Natural killer cell (primary cell): ENCODE results near the gene AMTN. TPM values are rescaled to one million over a fixed set of nuclear protein-coding genes. Genes with fewer than 3 reads are reported as not detected.

ENCODE experiments used
- ATAC-seq, 3 donors: fragments of 150-1000 bp in 2 of 3; fragments of 200-7000 bp in 1 of 3; cut with Tn5 transposase; 1 replicate in 1 of 3; 2 replicates in 2 of 3; pipeline ENCODE4 v1.10.0; 2021; ENCODE audit warnings: mild to moderate bottlenecking in 2 of 3, moderate library complexity in 2 of 3
- DNase-seq, 2 donors: peaks; one replicate each; pipeline versions ENCODE4 v3.0.0 to v3.0.0-alpha.2; 2013 to 2021; ENCODE audit warnings: mixed read lengths in 1 of 2
- H3K27ac ChIP-seq: one replicate; pipeline ENCODE4 v1.5.1; 2013; ENCODE audit warnings: mild to moderate bottlenecking, low read length
- H3K27me3 ChIP-seq: one replicate; pipeline ENCODE4 v1.6.1; 2013; ENCODE audit warnings: low read length; ENCODE audit not compliant: control insufficient read depth, insufficient read depth
- H3K36me3 ChIP-seq: one replicate; pipeline ENCODE4 v1.6.1; 2013; ENCODE audit warnings: low read length; ENCODE audit not compliant: control insufficient read depth, insufficient read depth
- H3K4me1 ChIP-seq: one replicate; pipeline ENCODE4 v1.6.1; 2013; ENCODE audit warnings: low read length; ENCODE audit not compliant: control insufficient read depth, insufficient read depth
- H3K4me3 ChIP-seq: one replicate; pipeline ENCODE4 v1.5.1; 2013; ENCODE audit warnings: low read length
- H3K9me3 ChIP-seq: one replicate; pipeline ENCODE4 v1.6.1; 2013; ENCODE audit warnings: low read length; ENCODE audit not compliant: control insufficient read depth, insufficient read depth
- H3K27ac Mint-ChIP-seq, 2 donors: one replicate each; pipeline ENCODE4 v1.8.0; 2022; ENCODE audit warnings: mild to moderate bottlenecking in 2 of 2, mixed read lengths in 2 of 2, moderate library complexity in 1 of 2
- H3K27me3 Mint-ChIP-seq, 2 donors: one replicate each; pipeline ENCODE4 v1.8.0; 2022; ENCODE audit warnings: low read depth in 2 of 2, mixed read lengths in 2 of 2
- H3K36me3 Mint-ChIP-seq: one replicate; pipeline ENCODE4 v1.8.0; 2022; ENCODE audit warnings: mixed read lengths
- H3K4me1 Mint-ChIP-seq, 2 donors: one replicate each; pipeline ENCODE4 v1.8.0; 2022; ENCODE audit warnings: mixed read lengths in 2 of 2
- H3K4me3 Mint-ChIP-seq: one replicate; pipeline ENCODE4 v1.8.0; 2022; ENCODE audit warnings: mild to moderate bottlenecking, moderate library complexity, mixed read lengths
- H3K9me3 Mint-ChIP-seq, 2 donors: one replicate each; pipeline ENCODE4 v1.8.0; 2022; ENCODE audit warnings: mixed read lengths in 2 of 2
- WGBS: methylation state at CpG from one replicate; pipeline ENCODE4 v1.1.7; 2013; ENCODE audit warnings: missing lambda C conversion rate; ENCODE audit not compliant: insufficient coverage; 5-methylcytosine and 5-hydroxymethylcytosine counted together
- intact Hi-C: fragments of 100-400 bp; cut with micrococcal nuclease; formaldehyde crosslinking; loops from one replicate; pipeline ENCODE4 v1.14.2; 2022
- total RNA-seq, 4 donors: library from RNA; stranded (reverse); fragments of 120-200 nt in 1 of 4; gene quantifications; one replicate each; pipeline versions ENCODE4 v1.2.3 to v1.2.4, GENCODE V29; 2013 to 2022
- TF ChIP-seq, protein P1 (sequence below): fragments of 200-600 bp; IDR thresholded peaks from one replicate; pipeline ENCODE4 v1.8.0; 2022; ENCODE audit warnings: antibody characterized with exemption

Gene AMTN
- total RNA-seq, 3 donors from 2014 or later (not counting 1 experiment from before 2014, with no cell fraction given): not detected

DNA sequence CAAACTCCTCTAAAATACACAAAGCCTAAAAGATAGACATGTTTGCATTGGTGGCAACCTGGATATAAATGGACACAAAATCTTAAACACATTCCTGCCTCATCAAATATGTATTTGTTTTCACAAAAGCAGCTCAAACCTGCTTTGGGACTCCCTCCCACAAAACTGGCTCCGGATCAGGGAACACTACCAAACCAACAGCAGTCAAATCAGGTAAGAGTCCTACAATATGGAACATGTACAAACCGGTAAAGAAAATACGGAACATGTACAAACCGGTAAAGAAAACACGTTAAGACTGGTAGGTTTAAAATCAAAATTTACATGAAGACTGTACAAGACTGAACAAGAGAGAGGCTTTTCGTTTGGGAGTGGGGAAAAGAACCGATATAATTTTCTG, 4.3 kb downstream of the AMTN start:
- WGBS: 81% methylated on average over 7 of the region's 7 CpGs
- DNase-seq (no peak), ATAC-seq (no peak)
- H3K27ac Mint-ChIP-seq: no peak overlapping the region
- peaks cover 5 to 7% of the 10 kb centered on the region in 2 donors for H3K27me3 Mint-ChIP-seq
- intact Hi-C loops: no loop called here
- TF ChIP-seq, protein P1, sequence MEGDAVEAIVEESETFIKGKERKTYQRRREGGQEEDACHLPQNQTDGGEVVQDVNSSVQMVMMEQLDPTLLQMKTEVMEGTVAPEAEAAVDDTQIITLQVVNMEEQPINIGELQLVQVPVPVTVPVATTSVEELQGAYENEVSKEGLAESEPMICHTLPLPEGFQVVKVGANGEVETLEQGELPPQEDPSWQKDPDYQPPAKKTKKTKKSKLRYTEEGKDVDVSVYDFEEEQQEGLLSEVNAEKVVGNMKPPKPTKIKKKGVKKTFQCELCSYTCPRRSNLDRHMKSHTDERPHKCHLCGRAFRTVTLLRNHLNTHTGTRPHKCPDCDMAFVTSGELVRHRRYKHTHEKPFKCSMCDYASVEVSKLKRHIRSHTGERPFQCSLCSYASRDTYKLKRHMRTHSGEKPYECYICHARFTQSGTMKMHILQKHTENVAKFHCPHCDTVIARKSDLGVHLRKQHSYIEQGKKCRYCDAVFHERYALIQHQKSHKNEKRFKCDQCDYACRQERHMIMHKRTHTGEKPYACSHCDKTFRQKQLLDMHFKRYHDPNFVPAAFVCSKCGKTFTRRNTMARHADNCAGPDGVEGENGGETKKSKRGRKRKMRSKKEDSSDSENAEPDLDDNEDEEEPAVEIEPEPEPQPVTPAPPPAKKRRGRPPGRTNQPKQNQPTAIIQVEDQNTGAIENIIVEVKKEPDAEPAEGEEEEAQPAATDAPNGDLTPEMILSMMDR: no peak
- no peaks in the 10 kb centered on the region for H3K27me3 ChIP-seq
- no peak overlapping the region for H3K4me3 ChIP-seq
- H3K4me3 Mint-ChIP-seq: no peak overlapping the region
- no peaks in the 10 kb centered on the region for H3K36me3 Mint-ChIP-seq
- no peaks in the 10 kb centered on the region for H3K36me3 ChIP-seq
- H3K4me1 ChIP-seq: no peaks in the 10 kb centered on the region
- H3K9me3 Mint-ChIP-seq: no peaks in the 10 kb centered on the region
- no peaks in the 10 kb centered on the region for H3K4me1 Mint-ChIP-seq
- H3K9me3 ChIP-seq: no peaks in the 10 kb centered on the region
- H3K27ac ChIP-seq: no peak overlapping the region

DNA sequence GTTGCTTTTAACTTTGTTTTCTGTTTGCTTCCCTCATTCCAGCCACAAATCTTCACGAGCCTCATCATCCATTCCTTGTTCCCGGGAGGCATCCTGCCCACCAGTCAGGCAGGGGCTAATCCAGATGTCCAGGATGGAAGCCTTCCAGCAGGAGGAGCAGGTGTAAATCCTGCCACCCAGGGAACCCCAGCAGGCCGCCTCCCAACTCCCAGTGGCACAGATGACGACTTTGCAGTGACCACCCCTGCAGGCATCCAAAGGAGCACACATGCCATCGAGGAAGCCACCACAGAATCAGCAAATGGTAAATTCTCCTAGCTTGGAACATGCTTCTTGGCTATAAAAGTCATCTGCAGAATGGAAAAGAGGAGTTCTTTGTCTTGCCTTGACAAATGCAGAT, 12.6 kb downstream of the AMTN start:
- Mint-ChIP-seq H3K4me1 (no peaks in the 10 kb centered on the region), H3K36me3 (no peaks in the 10 kb centered on the region), H3K27ac (no peak overlapping the region), H3K27me3 (peaks cover 2 to 5% of the 10 kb centered on the region in 2 donors), H3K9me3 (no peaks in the 10 kb centered on the region), H3K4me3 (no peak overlapping the region)
- no peak for ATAC-seq
- H3K36me3 ChIP-seq: no peaks in the 10 kb centered on the region
- no peak for DNase-seq
- no peak overlapping the region for H3K27ac ChIP-seq
- no peaks in the 10 kb centered on the region for H3K4me1 ChIP-seq
- TF ChIP-seq, protein P1: no peak
- WGBS: 72% methylated on average over 5 of the region's 5 CpGs
- intact Hi-C loops: no loop called here
- H3K27me3 ChIP-seq: no peaks in the 10 kb centered on the region
- no peaks in the 10 kb centered on the region for H3K9me3 ChIP-seq
- no peak overlapping the region for H3K4me3 ChIP-seq

DNA sequence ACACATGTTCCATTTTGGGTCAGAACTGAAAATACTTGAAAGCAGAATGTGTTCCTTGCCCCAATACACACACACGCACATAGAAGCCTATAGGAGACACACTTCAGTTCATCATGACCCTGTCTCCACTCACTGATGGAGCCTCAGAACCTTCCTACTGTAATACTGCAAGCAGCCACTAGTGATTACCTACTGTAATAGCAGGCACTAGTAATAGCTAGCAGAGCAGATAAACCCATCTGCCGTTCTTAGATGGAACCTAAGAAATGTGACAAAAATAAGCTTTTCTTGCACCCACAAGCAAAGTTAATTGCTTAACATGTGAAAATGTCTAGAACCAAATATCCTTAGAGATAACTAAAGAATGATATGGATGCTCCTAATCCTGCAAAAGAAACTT, 13.6 kb downstream of the AMTN start:
- Histone ChIP-seq H3K9me3 (no peaks in the 10 kb centered on the region), H3K36me3 (no peaks in the 10 kb centered on the region), H3K27me3 (no peaks in the 10 kb centered on the region), H3K4me3 (no peak overlapping the region), H3K4me1 (no peaks in the 10 kb centered on the region), H3K27ac (no peak overlapping the region)
- H3K4me1 Mint-ChIP-seq: no peaks in the 10 kb centered on the region
- H3K27ac Mint-ChIP-seq: no peak overlapping the region
- no peaks in the 10 kb centered on the region for H3K9me3 Mint-ChIP-seq
- H3K36me3 Mint-ChIP-seq: no peaks in the 10 kb centered on the region
- H3K4me3 Mint-ChIP-seq: no peak overlapping the region
- intact Hi-C loops: no loop called here
- no peak for DNase-seq
- no peak for ATAC-seq
- peaks cover 0 to 1% of the 10 kb centered on the region in 2 donors for H3K27me3 Mint-ChIP-seq
- 86% methylated on average over 1 of the region's 2 CpGs for WGBS
- TF ChIP-seq, protein P1: no peak

DNA sequence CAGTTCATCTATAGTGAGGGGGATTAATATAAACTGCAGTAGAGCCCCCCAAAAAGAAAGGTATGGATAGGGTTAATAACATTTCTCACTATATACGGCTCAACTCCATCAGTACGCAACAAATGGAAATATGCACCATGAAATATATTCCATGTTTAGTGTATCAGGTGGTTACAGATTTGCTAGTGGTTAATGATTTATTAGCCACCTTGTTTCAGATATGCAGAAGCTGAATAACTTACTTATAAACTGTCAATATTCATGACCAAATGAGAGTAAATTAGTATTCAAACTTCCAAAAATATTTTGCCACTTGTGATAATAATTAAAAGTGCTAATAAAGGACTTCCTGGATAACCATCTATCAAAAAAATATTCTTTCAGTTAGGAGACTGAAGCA, 14.8 kb downstream of the AMTN start:
- Mint-ChIP-seq H3K4me1 (no peaks in the 10 kb centered on the region), H3K36me3 (no peaks in the 10 kb centered on the region), H3K9me3 (no peaks in the 10 kb centered on the region), H3K27ac (no peak overlapping the region), H3K4me3 (no peak overlapping the region), H3K27me3 (no peaks in the 10 kb centered on the region)
- Histone ChIP-seq H3K36me3 (no peaks in the 10 kb centered on the region), H3K4me1 (no peaks in the 10 kb centered on the region), H3K9me3 (no peaks in the 10 kb centered on the region), H3K27me3 (no peaks in the 10 kb centered on the region), H3K4me3 (no peak overlapping the region), H3K27ac (no peak overlapping the region)
- TF ChIP-seq, protein P1: no peak
- intact Hi-C loops: no loop called here
- no CpG with 5 or more reads among the region's 2 CpGs for WGBS
- no peak for ATAC-seq
- no peak for DNase-seq
